B cell (primary cell): ENCODE measurements around the gene MAP3K20. TPM values are rescaled to one million over a fixed set of nuclear protein-coding genes. Genes with fewer than 3 reads are reported as not detected.

Experiments used
- ATAC-seq: fragments of 200-7000 bp; cut with Tn5 transposase; one replicate; pipeline ENCODE4 v1.10.0; 2021; ENCODE audit warnings: low read depth, mild to moderate bottlenecking, moderate number of reproducible peaks, moderate library complexity
- CTCF ChIA-PET: fragments of 350-600 bp; sonication (Branson Sonifier 250); formaldehyde crosslinking; loops from one replicate; lab custom pipeline; 2021; ENCODE audit warnings: antibody characterized with exemption, inconsistent platforms; lab: Charles Lee
- POLR2A ChIA-PET: fragments of 350-600 bp; sonication (Branson Sonifier 250); formaldehyde crosslinking; loops from one replicate; lab custom pipeline; 2021; ENCODE audit warnings: antibody characterized with exemption; lab: Charles Lee
- DNase-seq: peaks from one replicate; pipeline ENCODE4 v3.0.0; 2013
- H2AFZ ChIP-seq: 2 replicates; pipeline ENCODE4 v1.6.1; 2012; ENCODE audit warnings: mild to moderate bottlenecking, low read depth, low read length; ENCODE audit not compliant: insufficient read depth, poor library complexity, severe bottlenecking
- H3K27ac ChIP-seq, 2 donors: 1 replicate in 1 of 2; 2 replicates in 1 of 2; pipeline ENCODE4 v1.5.1; 2012 to 2013; ENCODE audit warnings: low read length in 2 of 2, mild to moderate bottlenecking in 2 of 2, moderate library complexity in 1 of 2
- H3K27me3 ChIP-seq, 4 experiments: fragments of 200-600 bp in 1 of 4; sonication (generic) in 1 of 4; replicated peaks in 1 of 4; 1 replicate in 2 of 4; 2 replicates in 2 of 4; pipeline versions ENCODE4 v1.6.1 to v1.7.0; 2013 to 2016; ENCODE audit warnings: low read length in 3 of 4, mild to moderate bottlenecking in 2 of 4, mixed read lengths in 1 of 4, moderate library complexity in 1 of 4; ENCODE audit not compliant: insufficient read depth in 4 of 4, control insufficient read depth in 3 of 4; ENCODE audit errors: control extremely low read depth in 1 of 4
- H3K36me3 ChIP-seq, 2 experiments: replicated peaks in 1 of 2; 1 replicate in 1 of 2; 2 replicates in 1 of 2; pipeline versions ENCODE4 v1.6.1 to v1.7.1; 2013; ENCODE audit warnings: low read length in 1 of 2; ENCODE audit not compliant: insufficient read depth in 2 of 2, control insufficient read depth in 1 of 2; ENCODE audit errors: control extremely low read depth in 1 of 2, extremely low read depth in 1 of 2
- H3K4me1 ChIP-seq, 2 donors: fragments of 200-600 bp in 1 of 2; sonication (generic) in 1 of 2; 1 replicate in 1 of 2; 2 replicates in 1 of 2; pipeline versions ENCODE4 v1.5.1 to v1.6.1; 2013 to 2017; ENCODE audit warnings: low read length in 2 of 2; ENCODE audit not compliant: control insufficient read depth in 2 of 2, insufficient read depth in 2 of 2
- H3K4me2 ChIP-seq: replicated peaks from 2 replicates; pipeline ENCODE3; 2012; ENCODE audit warnings: mild to moderate bottlenecking, low read depth, low read length; ENCODE audit not compliant: poor library complexity, severe bottlenecking
- H3K4me3 ChIP-seq, 5 experiments: fragments of 200-600 bp in 1 of 5; sonication (generic) in 1 of 5; 1 replicate in 3 of 5; 2 replicates in 2 of 5; pipeline versions ENCODE4 v1.5.1 to v1.7.0; 2011 to 2016; ENCODE audit warnings: low read length in 4 of 5, mild to moderate bottlenecking in 4 of 5, low read depth in 2 of 5, control low read depth in 1 of 5, moderate library complexity in 1 of 5; ENCODE audit not compliant: insufficient read depth in 1 of 5; ENCODE audit errors: control extremely low read depth in 1 of 5, extremely low read depth in 1 of 5
- H3K79me2 ChIP-seq: fragments of 200-600 bp; sonication (generic); one replicate; pipeline ENCODE4 v1.6.0; 2016; ENCODE audit warnings: low read length; ENCODE audit not compliant: control insufficient read depth, insufficient read depth
- H3K9ac ChIP-seq: fragments of 200-600 bp; sonication (generic); 2 replicates; pipeline ENCODE4 v1.6.1; 2017; ENCODE audit warnings: mild to moderate bottlenecking, low read length, moderate library complexity
- H3K9me3 ChIP-seq, 3 donors: one replicate each; pipeline versions ENCODE4 v1.6.1 to v1.7.1; 2013; ENCODE audit warnings: low read length in 2 of 3; ENCODE audit not compliant: control insufficient read depth in 2 of 3, insufficient read depth in 1 of 3; ENCODE audit errors: control extremely low read depth in 1 of 3
- H4K20me1 ChIP-seq: 2 replicates; pipeline ENCODE4 v1.6.0; 2012; ENCODE audit warnings: mild to moderate bottlenecking, low read length; ENCODE audit not compliant: insufficient read depth, control insufficient read depth, poor library complexity, severe bottlenecking
- H3K27ac Mint-ChIP-seq: one replicate; pipeline ENCODE4 v1.8.0; 2021; ENCODE audit warnings: mixed read lengths
- H3K27me3 Mint-ChIP-seq: one replicate; pipeline ENCODE4 v1.8.0; 2021; ENCODE audit warnings: mixed read lengths
- H3K4me1 Mint-ChIP-seq: one replicate; pipeline ENCODE4 v1.8.0; 2021; ENCODE audit warnings: mixed read lengths
- H3K4me3 Mint-ChIP-seq: one replicate; pipeline ENCODE4 v1.8.0; 2021; ENCODE audit warnings: mixed read lengths
- H3K9me3 Mint-ChIP-seq: one replicate; pipeline ENCODE4 v1.8.0; 2022; ENCODE audit warnings: mixed read lengths; ENCODE audit not compliant: insufficient read depth
- EZH2 ChIP-seq: IDR thresholded peaks from 2 replicates; pipeline ENCODE4 v1.6.1; 2012; ENCODE audit warnings: borderline replicate concordance, low read depth, mild to moderate bottlenecking, moderate library complexity, low read length; ENCODE audit not compliant: insufficient read depth, poor library complexity, severe bottlenecking
- WGBS: methylation state at CpG from one replicate; pipeline ENCODE4 v1.1.5; 2013; ENCODE audit warnings: missing lambda C conversion rate; ENCODE audit not compliant: insufficient coverage; 5-methylcytosine and 5-hydroxymethylcytosine counted together
- intact Hi-C: fragments of 100-400 bp; cut with micrococcal nuclease; formaldehyde crosslinking; loops from one replicate; pipeline ENCODE4 v1.10.0; 2022
- polyA plus RNA-seq: library from polyadenylated mRNA; depleted of rRNA; stranded (reverse); fragments of >200 nt; gene quantifications from 2 replicates; pipeline ENCODE4 v1.2.3, GENCODE V29; 2012
- total RNA-seq, 2 donors: library from RNA; stranded (reverse); fragments of 120-200 nt in 1 of 2; gene quantifications; 1 replicate in 1 of 2; 2 replicates in 1 of 2; pipeline versions ENCODE4 v1.2.3 to v1.2.4, GENCODE V29; 2013 to 2022
- TF ChIP-seq, protein P1 (sequence below): fragments of 200-600 bp; IDR thresholded peaks from one replicate; pipeline ENCODE4 v1.8.0; 2022; ENCODE audit warnings: antibody characterized with exemption, mild to moderate bottlenecking

MAP3K20 gene
- total and polyA plus RNA-seq, 2 donors (not counting 1 experiment from before 2014, with no cell fraction given) = 2.2 to 9.1 TPM

DNA sequence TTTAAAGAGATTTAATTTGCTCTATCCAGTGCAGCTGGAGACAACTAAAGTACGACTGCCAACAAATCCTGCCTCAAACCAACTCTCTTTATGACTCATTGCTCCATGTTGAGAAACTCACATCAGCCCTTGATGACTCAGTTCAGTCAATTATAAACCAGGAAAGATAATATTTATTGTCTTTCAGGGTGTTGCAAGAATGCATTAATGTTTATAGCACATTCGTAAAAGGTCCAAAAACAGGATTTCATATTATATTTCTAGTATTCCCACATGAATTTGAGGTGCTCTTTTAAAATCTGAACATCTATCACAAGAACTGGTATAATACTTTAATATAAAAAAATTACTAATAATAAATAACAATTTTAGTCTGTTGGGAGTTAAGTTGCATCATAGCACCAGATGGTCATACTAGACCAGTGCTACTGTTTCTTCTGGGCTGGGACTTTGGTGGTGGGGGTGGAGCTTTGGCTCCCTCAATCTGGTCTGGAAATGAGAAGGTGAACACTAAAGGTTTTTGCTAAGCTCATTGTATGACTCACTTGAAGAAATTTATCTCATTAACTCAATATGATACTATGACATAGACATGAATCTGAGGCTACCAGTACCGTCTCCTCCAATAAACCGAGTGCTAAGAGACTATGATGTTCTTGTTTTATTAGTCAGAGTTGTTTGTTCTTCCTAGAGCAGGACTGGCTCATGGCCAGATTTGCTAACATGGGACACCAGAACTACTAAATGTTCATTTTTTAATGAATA is 26.6 kb upstream of the MAP3K20 start:
- ATAC-seq = no peak

GRCh38 chr2:173049831-173050230 is 25.8 kb upstream of the MAP3K20 start:
- peaks cover 0 to 3% (median 0%) of the 10 kb centered on the region in 4 experiments for H3K27me3 ChIP-seq
- TF ChIP-seq EZH2 = no peak
- TF ChIP-seq, protein P1, sequence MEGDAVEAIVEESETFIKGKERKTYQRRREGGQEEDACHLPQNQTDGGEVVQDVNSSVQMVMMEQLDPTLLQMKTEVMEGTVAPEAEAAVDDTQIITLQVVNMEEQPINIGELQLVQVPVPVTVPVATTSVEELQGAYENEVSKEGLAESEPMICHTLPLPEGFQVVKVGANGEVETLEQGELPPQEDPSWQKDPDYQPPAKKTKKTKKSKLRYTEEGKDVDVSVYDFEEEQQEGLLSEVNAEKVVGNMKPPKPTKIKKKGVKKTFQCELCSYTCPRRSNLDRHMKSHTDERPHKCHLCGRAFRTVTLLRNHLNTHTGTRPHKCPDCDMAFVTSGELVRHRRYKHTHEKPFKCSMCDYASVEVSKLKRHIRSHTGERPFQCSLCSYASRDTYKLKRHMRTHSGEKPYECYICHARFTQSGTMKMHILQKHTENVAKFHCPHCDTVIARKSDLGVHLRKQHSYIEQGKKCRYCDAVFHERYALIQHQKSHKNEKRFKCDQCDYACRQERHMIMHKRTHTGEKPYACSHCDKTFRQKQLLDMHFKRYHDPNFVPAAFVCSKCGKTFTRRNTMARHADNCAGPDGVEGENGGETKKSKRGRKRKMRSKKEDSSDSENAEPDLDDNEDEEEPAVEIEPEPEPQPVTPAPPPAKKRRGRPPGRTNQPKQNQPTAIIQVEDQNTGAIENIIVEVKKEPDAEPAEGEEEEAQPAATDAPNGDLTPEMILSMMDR = no peak
- Mint-ChIP-seq H3K9me3 (no peaks in the 10 kb centered on the region), H3K4me1 (no peaks in the 10 kb centered on the region), H3K27me3 (peaks cover 3% of the 10 kb centered on the region), H3K27ac (no peak overlapping the region), H3K4me3 (no peak overlapping the region)
- 100% methylated on average over 2 of the region's 3 CpGs for WGBS
- H3K4me3 ChIP-seq = no peak overlapping the region
- H4K20me1 ChIP-seq = no peaks in the 10 kb centered on the region
- H3K27ac ChIP-seq = no peak overlapping the region
- DNase-seq (no peak), ATAC-seq (no peak)
- CTCF ChIA-PET = no interaction called here
- no peaks in the 10 kb centered on the region for H3K4me1 ChIP-seq
- no peaks in the 10 kb centered on the region for H3K9me3 ChIP-seq
- no peak overlapping the region for H3K9ac ChIP-seq
- no peak overlapping the region for H3K4me2 ChIP-seq
- no peaks in the 10 kb centered on the region for H3K36me3 ChIP-seq
- intact Hi-C loops = no loop called here
- H3K79me2 ChIP-seq = no peaks in the 10 kb centered on the region
- POLR2A ChIA-PET = no interaction called here
- H2AFZ ChIP-seq = no peak overlapping the region

More for the DNA sequence above, 26.6 kb upstream of the MAP3K20 start:
- Mint-ChIP-seq H3K9me3 (no peaks in the 10 kb centered on the region), H3K27ac (no peak overlapping the region), H3K4me3 (no peak overlapping the region), H3K4me1 (no peaks in the 10 kb centered on the region), H3K27me3 (peaks cover 3% of the 10 kb centered on the region)
- Histone ChIP-seq H3K9ac (no peak overlapping the region), H3K27me3 (peaks cover 0 to 3% (median 0%) of the 10 kb centered on the region in 4 experiments), H3K4me1 (no peaks in the 10 kb centered on the region), H3K4me2 (no peak overlapping the region), H4K20me1 (no peaks in the 10 kb centered on the region), H2AFZ (no peak overlapping the region), H3K9me3 (no peaks in the 10 kb centered on the region), H3K27ac (no peak overlapping the region), H3K4me3 (no peak overlapping the region), H3K36me3 (no peaks in the 10 kb centered on the region), H3K79me2 (no peaks in the 10 kb centered on the region)
- POLR2A ChIA-PET = no interaction called here
- no peak for TF ChIP-seq EZH2
- TF ChIP-seq, protein P1 = no peak
- intact Hi-C loops = no loop called here
- CTCF ChIA-PET = no interaction called here
- no peak for DNase-seq
- no CpG with 5 or more reads among the region's 4 CpGs for WGBS
